Thyroid gland (tissue), 4 donors: Measurements from ENCODE around the gene MYO15A.

Experiments
- POLR2A ChIP-seq, 2 donors: fragments of 450-650 bp; IDR thresholded peaks; one replicate each; pipeline ENCODE4 v1.6.1; 2017; ENCODE audit warnings: antibody characterized with exemption in 2 of 2, mild to moderate bottlenecking in 2 of 2, moderate library complexity in 1 of 2
- TF ChIP-seq, protein P1 (sequence below), 6 experiments: fragments of 200-600 bp in 3 of 6; fragments of 450-650 bp in 3 of 6; sonication (generic) in 3 of 6; IDR thresholded peaks; one replicate each; pipeline ENCODE4 v1.5.1; 2016 to 2019; ENCODE audit warnings: antibody characterized with exemption in 6 of 6, mild to moderate bottlenecking in 2 of 6, inconsistent platforms in 1 of 6, moderate library complexity in 1 of 6

- TF ChIP-seq, protein P1, sequence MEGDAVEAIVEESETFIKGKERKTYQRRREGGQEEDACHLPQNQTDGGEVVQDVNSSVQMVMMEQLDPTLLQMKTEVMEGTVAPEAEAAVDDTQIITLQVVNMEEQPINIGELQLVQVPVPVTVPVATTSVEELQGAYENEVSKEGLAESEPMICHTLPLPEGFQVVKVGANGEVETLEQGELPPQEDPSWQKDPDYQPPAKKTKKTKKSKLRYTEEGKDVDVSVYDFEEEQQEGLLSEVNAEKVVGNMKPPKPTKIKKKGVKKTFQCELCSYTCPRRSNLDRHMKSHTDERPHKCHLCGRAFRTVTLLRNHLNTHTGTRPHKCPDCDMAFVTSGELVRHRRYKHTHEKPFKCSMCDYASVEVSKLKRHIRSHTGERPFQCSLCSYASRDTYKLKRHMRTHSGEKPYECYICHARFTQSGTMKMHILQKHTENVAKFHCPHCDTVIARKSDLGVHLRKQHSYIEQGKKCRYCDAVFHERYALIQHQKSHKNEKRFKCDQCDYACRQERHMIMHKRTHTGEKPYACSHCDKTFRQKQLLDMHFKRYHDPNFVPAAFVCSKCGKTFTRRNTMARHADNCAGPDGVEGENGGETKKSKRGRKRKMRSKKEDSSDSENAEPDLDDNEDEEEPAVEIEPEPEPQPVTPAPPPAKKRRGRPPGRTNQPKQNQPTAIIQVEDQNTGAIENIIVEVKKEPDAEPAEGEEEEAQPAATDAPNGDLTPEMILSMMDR (IDR thresholded peaks at IDR 0.05): no peak
- TF ChIP-seq POLR2A (IDR thresholded peaks at IDR 0.05): no peak
Observed at GRCh38 chr17:18224053-18224386, 115.5 kb downstream of the MYO15A start.
